Neural progenitor cell (in vitro differentiated cells): Measurements from ENCODE around the gene DNAJC15. TPM values are rescaled to one million over a fixed set of nuclear protein-coding genes. Genes with fewer than 3 reads are reported as not detected.

Experiments
- DNase-seq: peaks from one replicate; pipeline ENCODE4 v3.0.0-alpha.2; 2016; ENCODE audit warnings: low spot score
- H2AFZ ChIP-seq: fragments of 200-600 bp; sonication (generic); replicated peaks from 2 replicates; pipeline ENCODE4 v1.6.1; 2016; ENCODE audit warnings: antibody characterized with exemption
- H3F3A ChIP-seq: fragments of 200-600 bp; sonication (generic); 2 replicates; pipeline ENCODE4 v1.6.1; 2016; ENCODE audit warnings: antibody characterized with exemption, low read depth
- H3K27ac ChIP-seq: fragments of 200-600 bp; sonication (generic); 2 replicates; pipeline ENCODE4 v1.5.1; 2016; ENCODE audit warnings: mild to moderate bottlenecking
- H3K27me3 ChIP-seq: fragments of 200-600 bp; sonication (generic); 2 replicates; pipeline ENCODE4 v1.6.1; 2016; ENCODE audit warnings: mild to moderate bottlenecking, moderate library complexity
- H3K36me3 ChIP-seq: fragments of 200-600 bp; sonication (generic); 2 replicates; pipeline ENCODE4 v1.5.1; 2016
- H3K4me1 ChIP-seq: fragments of 200-600 bp; sonication (generic); 2 replicates; pipeline ENCODE4 v1.6.1; 2016; ENCODE audit warnings: mixed run types
- H3K4me2 ChIP-seq: fragments of 200-600 bp; sonication (generic); 2 replicates; pipeline ENCODE4 v1.6.1; 2016
- H3K4me3 ChIP-seq: fragments of 200-600 bp; sonication (generic); 2 replicates; pipeline ENCODE4 v1.5.1; 2016
- H3K79me2 ChIP-seq: fragments of 200-600 bp; sonication (generic); 2 replicates; pipeline ENCODE4 v1.6.1; 2016; ENCODE audit warnings: low read depth
- H3K9ac ChIP-seq: fragments of 200-600 bp; sonication (generic); 2 replicates; pipeline ENCODE4 v1.6.1; 2016
- H3K9me3 ChIP-seq: fragments of 200-600 bp; sonication (generic); 2 replicates; pipeline ENCODE4 v1.5.1; 2016; ENCODE audit warnings: low read depth
- H4K20me1 ChIP-seq: fragments of 200-600 bp; sonication (generic); 2 replicates; pipeline ENCODE4 v1.6.1; 2016; ENCODE audit warnings: low read depth
- H3K27ac Mint-ChIP-seq: 3 replicates; pipeline ENCODE4 v1.8.0; 2021; ENCODE audit warnings: mixed read lengths
- H3K27me3 Mint-ChIP-seq: 2 replicates; pipeline ENCODE4 v1.8.0; 2022; ENCODE audit warnings: low read depth, mild to moderate bottlenecking, inconsistent platforms, moderate library complexity, mixed read lengths; ENCODE audit not compliant: insufficient read depth
- H3K36me3 Mint-ChIP-seq: 3 replicates; pipeline ENCODE4 v1.8.0; 2021; ENCODE audit warnings: mixed read lengths
- H3K4me1 Mint-ChIP-seq: 3 replicates; pipeline ENCODE4 v1.8.0; 2021; ENCODE audit warnings: mixed read lengths
- H3K4me3 Mint-ChIP-seq: 3 replicates; pipeline ENCODE4 v1.8.0; 2021; ENCODE audit warnings: mild to moderate bottlenecking, moderate library complexity, mixed read lengths
- H3K9me3 Mint-ChIP-seq: 3 replicates; pipeline ENCODE4 v1.8.0; 2020; ENCODE audit warnings: mixed read lengths
- EZH2 ChIP-seq: fragments of 200-600 bp; sonication (generic); IDR thresholded peaks from 2 replicates; pipeline ENCODE4 v1.6.1; 2017; ENCODE audit warnings: antibody characterized with exemption, mild to moderate bottlenecking, moderate library complexity
- EZH2phosphoT487 ChIP-seq: fragments of 200-600 bp; sonication (generic); IDR thresholded peaks from 2 replicates; pipeline ENCODE4 v1.6.1; 2017; ENCODE audit warnings: antibody characterized with exemption
- total RNA-seq: library from RNA; depleted of rRNA; stranded (reverse); fragments of >200 nt; gene quantifications from 2 replicates; pipeline ENCODE4 v1.2.3, GENCODE V29; 2015; ENCODE audit warnings: low replicate concordance
- TF ChIP-seq, protein P1 (sequence below): fragments of 200-600 bp; sonication (generic); IDR thresholded peaks from 2 replicates; pipeline ENCODE4 v1.5.1; 2017; ENCODE audit warnings: antibody characterized with exemption, mild to moderate bottlenecking

Gene DNAJC15
- total RNA-seq, 1 donor from 2014 or later: 3.2 TPM

DNA sequence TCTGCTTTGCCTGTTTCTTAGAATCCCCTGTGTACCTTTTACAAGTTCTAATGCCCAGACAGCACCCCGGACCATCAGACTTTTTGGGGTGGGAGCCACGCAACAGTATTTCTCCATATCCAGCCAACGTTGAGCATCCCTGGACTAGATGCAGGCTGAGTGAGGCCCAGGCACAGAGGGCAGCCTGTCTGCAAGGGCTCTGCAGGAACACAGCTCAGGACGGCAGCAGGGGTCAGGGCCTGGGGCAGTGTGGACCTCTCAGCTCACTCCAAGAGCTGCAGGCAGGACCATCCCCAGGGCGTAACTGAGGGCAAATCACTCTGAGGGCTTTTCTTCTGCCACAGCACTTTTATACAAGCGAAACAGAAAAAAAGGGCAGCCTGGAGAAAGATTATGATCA is 95.8 kb downstream of the DNAJC15 start:
- TF ChIP-seq EZH2phosphoT487 (no peak), EZH2 (no peak)
- TF ChIP-seq, protein P1, sequence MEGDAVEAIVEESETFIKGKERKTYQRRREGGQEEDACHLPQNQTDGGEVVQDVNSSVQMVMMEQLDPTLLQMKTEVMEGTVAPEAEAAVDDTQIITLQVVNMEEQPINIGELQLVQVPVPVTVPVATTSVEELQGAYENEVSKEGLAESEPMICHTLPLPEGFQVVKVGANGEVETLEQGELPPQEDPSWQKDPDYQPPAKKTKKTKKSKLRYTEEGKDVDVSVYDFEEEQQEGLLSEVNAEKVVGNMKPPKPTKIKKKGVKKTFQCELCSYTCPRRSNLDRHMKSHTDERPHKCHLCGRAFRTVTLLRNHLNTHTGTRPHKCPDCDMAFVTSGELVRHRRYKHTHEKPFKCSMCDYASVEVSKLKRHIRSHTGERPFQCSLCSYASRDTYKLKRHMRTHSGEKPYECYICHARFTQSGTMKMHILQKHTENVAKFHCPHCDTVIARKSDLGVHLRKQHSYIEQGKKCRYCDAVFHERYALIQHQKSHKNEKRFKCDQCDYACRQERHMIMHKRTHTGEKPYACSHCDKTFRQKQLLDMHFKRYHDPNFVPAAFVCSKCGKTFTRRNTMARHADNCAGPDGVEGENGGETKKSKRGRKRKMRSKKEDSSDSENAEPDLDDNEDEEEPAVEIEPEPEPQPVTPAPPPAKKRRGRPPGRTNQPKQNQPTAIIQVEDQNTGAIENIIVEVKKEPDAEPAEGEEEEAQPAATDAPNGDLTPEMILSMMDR: no peak
- Histone ChIP-seq H3F3A (peaks cover 14% of the 10 kb centered on the region), H3K36me3 (no peaks in the 10 kb centered on the region), H3K4me3 (no peak overlapping the region), H3K4me2 (no peak overlapping the region), H3K4me1 (peaks cover 18% of the 10 kb centered on the region), H3K79me2 (no peaks in the 10 kb centered on the region), H2AFZ (peak overlapping the region; percentile 52), H3K27ac (no peak overlapping the region), H3K9me3 (no peaks in the 10 kb centered on the region), H4K20me1 (no peaks in the 10 kb centered on the region), H3K9ac (no peak overlapping the region), H3K27me3 (no peaks in the 10 kb centered on the region)
- Mint-ChIP-seq H3K27ac (no peak overlapping the region), H3K9me3 (no peaks in the 10 kb centered on the region), H3K4me3 (no peak overlapping the region), H3K36me3 (no peaks in the 10 kb centered on the region), H3K4me1 (peaks cover 20% of the 10 kb centered on the region), H3K27me3 (peaks cover 12% of the 10 kb centered on the region)
- DNase-seq: no peak

GRCh38 chr13:43122791-43123190 is 99.4 kb downstream of the DNAJC15 start:
- no peak overlapping the region for H3K9ac ChIP-seq
- peaks cover 36% of the 10 kb centered on the region for H3K4me1 Mint-ChIP-seq
- DNase-seq: peak; percentile 34
- H3K36me3 ChIP-seq: no peaks in the 10 kb centered on the region
- H3K27ac Mint-ChIP-seq: no peak overlapping the region
- peaks cover 19% of the 10 kb centered on the region for H3F3A ChIP-seq
- no peaks in the 10 kb centered on the region for H3K27me3 ChIP-seq
- TF ChIP-seq, protein P1: no peak
- TF ChIP-seq EZH2 (no peak), EZH2phosphoT487 (no peak)
- H3K4me3 Mint-ChIP-seq: no peak overlapping the region
- no peaks in the 10 kb centered on the region for H3K9me3 Mint-ChIP-seq
- peak overlapping the region; percentile 61 for H3K27ac ChIP-seq
- H3K27me3 Mint-ChIP-seq: peaks cover 12% of the 10 kb centered on the region
- no peak overlapping the region for H3K4me3 ChIP-seq
- H3K4me1 ChIP-seq: peaks cover 36% of the 10 kb centered on the region
- no peaks in the 10 kb centered on the region for H3K36me3 Mint-ChIP-seq
- no peak overlapping the region for H2AFZ ChIP-seq
- H3K4me2 ChIP-seq: peak overlapping the region; percentile 17
- H4K20me1 ChIP-seq: no peaks in the 10 kb centered on the region
- H3K9me3 ChIP-seq: no peaks in the 10 kb centered on the region
- no peaks in the 10 kb centered on the region for H3K79me2 ChIP-seq

GRCh38 chr13:43123856-43124255 is 100.5 kb downstream of the DNAJC15 start:
- Histone ChIP-seq H4K20me1 (no peaks in the 10 kb centered on the region), H3K4me1 (peaks cover 47% of the 10 kb centered on the region), H3K9ac (no peak overlapping the region), H3K36me3 (no peaks in the 10 kb centered on the region), H3K27me3 (no peaks in the 10 kb centered on the region), H3K4me2 (no peak overlapping the region), H3K79me2 (no peaks in the 10 kb centered on the region), H3K27ac (no peak overlapping the region), H3K4me3 (no peak overlapping the region), H2AFZ (no peak overlapping the region), H3F3A (peaks cover 19% of the 10 kb centered on the region), H3K9me3 (no peaks in the 10 kb centered on the region)
- Mint-ChIP-seq H3K9me3 (no peaks in the 10 kb centered on the region), H3K4me1 (peaks cover 43% of the 10 kb centered on the region), H3K4me3 (no peak overlapping the region), H3K36me3 (no peaks in the 10 kb centered on the region), H3K27me3 (peaks cover 12% of the 10 kb centered on the region), H3K27ac (no peak overlapping the region)
- no peak for TF ChIP-seq EZH2
- no peak for TF ChIP-seq EZH2phosphoT487
- TF ChIP-seq, protein P1: no peak
- no peak for DNase-seq

DNA sequence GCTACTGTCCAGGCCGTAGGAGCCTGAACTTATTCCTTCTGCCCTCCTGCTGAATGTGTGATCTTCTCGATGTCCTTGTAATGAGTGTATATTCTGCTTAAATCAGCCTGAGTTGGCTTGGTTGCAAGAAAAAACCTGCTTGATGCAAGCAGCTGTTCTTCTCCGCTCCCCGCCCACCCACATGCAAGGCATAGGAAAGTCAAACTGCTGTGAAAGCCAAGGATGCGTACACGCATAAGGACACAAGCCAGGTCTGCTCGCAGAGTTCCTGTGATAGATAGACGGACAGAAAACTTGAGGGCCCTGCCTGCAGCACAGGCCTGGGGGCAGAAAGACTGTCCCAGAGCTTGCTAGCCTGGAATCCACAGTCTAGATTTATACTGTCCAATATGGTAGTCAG is 101.1 kb downstream of the DNAJC15 start:
- H3K4me1 ChIP-seq: peaks cover 46% of the 10 kb centered on the region
- Mint-ChIP-seq H3K27ac (no peak overlapping the region), H3K4me1 (peaks cover 43% of the 10 kb centered on the region), H3K27me3 (peaks cover 12% of the 10 kb centered on the region), H3K9me3 (no peaks in the 10 kb centered on the region), H3K4me3 (no peak overlapping the region), H3K36me3 (no peaks in the 10 kb centered on the region)
- H3K79me2 ChIP-seq: no peaks in the 10 kb centered on the region
- no peaks in the 10 kb centered on the region for H3K36me3 ChIP-seq
- H3K9me3 ChIP-seq: no peaks in the 10 kb centered on the region
- no peak overlapping the region for H3K27ac ChIP-seq
- no peaks in the 10 kb centered on the region for H3K27me3 ChIP-seq
- DNase-seq: no peak
- no peaks in the 10 kb centered on the region for H4K20me1 ChIP-seq
- H3K4me2 ChIP-seq: no peak overlapping the region
- peaks cover 19% of the 10 kb centered on the region for H3F3A ChIP-seq
- no peak overlapping the region for H2AFZ ChIP-seq
- TF ChIP-seq, protein P1: no peak
- TF ChIP-seq EZH2phosphoT487 (no peak), EZH2 (no peak)
- no peak overlapping the region for H3K4me3 ChIP-seq
- H3K9ac ChIP-seq: no peak overlapping the region
